ENCODE results near the gene KCTD17. TPM values are rescaled to one million over a fixed set of nuclear protein-coding genes. Genes with fewer than 3 reads are reported as not detected.

The KCTD17 gene
- total RNA-seq, 1 experiment from 2014 or later: 13.1 TPM

GRCh38 chr22:37079158-37079557 is 27.6 kb downstream of the KCTD17 start:
- DNase-seq (ENCODE audit: low read depth): no peak

GRCh38 chr22:37079668-37080171 is 28.2 kb downstream of the KCTD17 start:
- DNase-seq (ENCODE audit: low read depth): peak; percentile 62

GRCh38 chr22:37080438-37080837 is 28.9 kb downstream of the KCTD17 start:
- no peak for DNase-seq (ENCODE audit: low read depth)

GRCh38 chr22:37080838-37081237 is 29.3 kb downstream of the KCTD17 start:
- no peak for DNase-seq (ENCODE audit: low read depth)

- no peak for DNase-seq (ENCODE audit: low read depth)
These were observed 30.8 kb downstream of the KCTD17 start for GRCh38 chr22:37082251-37082873.

- DNase-seq (ENCODE audit: low read depth): no peak
These were observed 32.4 kb downstream of the KCTD17 start for GRCh38 chr22:37083914-37084313.

- DNase-seq (ENCODE audit: low read depth): no peak
These were observed 32.8 kb downstream of the KCTD17 start for GRCh38 chr22:37084385-37084784.

- no peak for DNase-seq (ENCODE audit: low read depth)
These were observed 34.6 kb downstream of the KCTD17 start for GRCh38 chr22:37086184-37086583.

GRCh38 chr22:37088108-37088605 is 36.6 kb downstream of the KCTD17 start:
- DNase-seq (ENCODE audit: low read depth): peak; percentile 51

GRCh38 chr22:37088750-37089408 is 37.3 kb downstream of the KCTD17 start:
- DNase-seq (ENCODE audit: low read depth): no peak

GRCh38 chr22:37089434-37089833 is 37.9 kb downstream of the KCTD17 start:
- peak; percentile 60 for DNase-seq (ENCODE audit: low read depth)

- DNase-seq (ENCODE audit: low read depth): peak; percentile 13
These were observed 39.6 kb downstream of the KCTD17 start for GRCh38 chr22:37090920-37091695.

- DNase-seq (ENCODE audit: low read depth): no peak
These were observed 40.5 kb downstream of the KCTD17 start for GRCh38 chr22:37091994-37092393.

GRCh38 chr22:37092997-37093396 is 41.5 kb downstream of the KCTD17 start:
- no peak for DNase-seq (ENCODE audit: low read depth)

GRCh38 chr22:37094239-37094638 is 42.7 kb downstream of the KCTD17 start:
- DNase-seq (ENCODE audit: low read depth): no peak

- DNase-seq (ENCODE audit: low read depth): no peak
These were observed 43.6 kb downstream of the KCTD17 start for GRCh38 chr22:37095113-37095512.

GRCh38 chr22:37097346-37097745 is 45.8 kb downstream of the KCTD17 start:
- DNase-seq (ENCODE audit: low read depth): no peak

GRCh38 chr22:37098976-37099591 is 47.5 kb downstream of the KCTD17 start:
- DNase-seq (ENCODE audit: low read depth): no peak

GRCh38 chr22:37100589-37101127 is 49.1 kb downstream of the KCTD17 start:
- no peak for DNase-seq (ENCODE audit: low read depth)

GRCh38 chr22:37101311-37102066 is 49.9 kb downstream of the KCTD17 start:
- DNase-seq (ENCODE audit: low read depth): no peak

- no peak for DNase-seq (ENCODE audit: low read depth)
These were observed 51.6 kb downstream of the KCTD17 start for GRCh38 chr22:37103151-37103550.
